HTR-8/SVneo (cell line): Measurements from ENCODE around the gene PCSK6.

ENCODE experiments used
- DNase-seq: peaks from one replicate; pipeline ENCODE4 v3.0.0; 2011; ENCODE audit warnings: low spot score, mixed read lengths; ENCODE audit not compliant: insufficient read length
- FAIRE-seq: peaks from 2 replicates; lab custom pipeline; 2011; peaks lifted over from hg19 to GRCh38; lab: Jason Lieb, UNC

The PCSK6 gene

DNA sequence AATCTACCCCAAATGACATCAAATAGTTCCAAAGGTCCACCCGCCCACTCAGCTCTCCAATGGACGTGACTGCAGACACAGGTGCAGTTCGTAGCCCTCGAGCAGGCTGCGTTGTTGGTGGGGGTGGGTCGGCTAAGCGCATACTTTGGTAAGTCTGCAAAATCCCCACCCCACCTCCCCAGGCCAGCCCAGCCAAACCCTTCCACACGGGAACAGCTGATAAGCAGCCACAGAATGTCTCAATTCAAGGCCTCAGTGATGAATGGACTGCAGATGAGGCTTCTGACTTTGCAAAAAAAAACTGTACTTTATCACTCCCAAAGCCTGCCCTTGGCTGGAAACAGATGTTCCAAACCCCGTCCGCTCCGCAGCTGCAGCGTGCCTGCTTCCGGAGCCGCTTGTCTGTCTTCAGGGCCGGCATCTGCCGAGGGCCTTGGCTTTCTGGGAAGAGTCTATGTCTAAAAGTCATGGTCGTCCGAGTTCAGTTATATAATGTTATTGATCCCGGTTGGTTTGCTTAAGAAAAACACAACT lies 38.2 kb downstream of the PCSK6 start:
- DNase-seq (no peak), FAIRE-seq (no peak)

DNA sequence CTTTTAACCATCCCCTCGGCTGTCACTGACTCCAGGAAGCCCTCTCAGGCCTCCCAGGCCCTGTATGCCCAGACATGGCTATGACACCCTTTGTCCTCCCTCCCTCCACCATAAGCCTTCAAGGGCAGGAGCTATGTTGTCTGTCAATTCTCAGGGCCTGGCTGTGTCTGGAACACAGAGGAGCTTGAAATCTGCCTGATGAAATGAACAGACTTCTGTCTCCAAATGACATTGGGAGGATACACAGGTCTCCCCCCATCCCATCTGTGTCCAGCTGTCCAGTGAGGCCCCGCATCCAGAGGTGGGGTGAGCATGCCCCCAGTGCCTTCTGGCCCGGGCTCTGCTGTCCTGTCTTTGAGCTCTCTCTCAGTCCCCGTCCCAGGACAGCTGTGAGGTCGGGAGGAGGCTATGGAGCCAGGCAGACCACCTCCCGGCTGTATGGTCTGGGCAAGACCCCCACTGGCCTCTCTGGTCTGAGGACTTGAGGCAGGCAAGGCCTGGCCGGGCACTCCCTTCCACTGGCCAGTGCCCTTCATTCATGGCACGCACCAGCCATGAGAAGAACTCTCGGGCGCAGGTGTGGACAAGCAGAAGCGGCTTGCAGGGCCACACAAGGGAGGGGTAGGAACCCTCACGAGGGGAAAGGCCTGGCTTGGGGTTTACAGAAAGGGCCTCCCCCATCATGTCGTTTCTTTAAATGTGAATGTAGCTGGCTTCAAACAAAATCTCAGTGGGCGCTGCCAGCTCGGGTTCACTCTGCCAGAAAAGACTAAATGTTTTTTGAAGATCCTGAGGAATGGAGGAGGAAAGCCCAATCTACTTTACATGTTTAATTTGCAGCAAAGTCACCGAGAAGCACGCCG lies 38.9 kb downstream of the PCSK6 start:
- no peak for FAIRE-seq

DNA sequence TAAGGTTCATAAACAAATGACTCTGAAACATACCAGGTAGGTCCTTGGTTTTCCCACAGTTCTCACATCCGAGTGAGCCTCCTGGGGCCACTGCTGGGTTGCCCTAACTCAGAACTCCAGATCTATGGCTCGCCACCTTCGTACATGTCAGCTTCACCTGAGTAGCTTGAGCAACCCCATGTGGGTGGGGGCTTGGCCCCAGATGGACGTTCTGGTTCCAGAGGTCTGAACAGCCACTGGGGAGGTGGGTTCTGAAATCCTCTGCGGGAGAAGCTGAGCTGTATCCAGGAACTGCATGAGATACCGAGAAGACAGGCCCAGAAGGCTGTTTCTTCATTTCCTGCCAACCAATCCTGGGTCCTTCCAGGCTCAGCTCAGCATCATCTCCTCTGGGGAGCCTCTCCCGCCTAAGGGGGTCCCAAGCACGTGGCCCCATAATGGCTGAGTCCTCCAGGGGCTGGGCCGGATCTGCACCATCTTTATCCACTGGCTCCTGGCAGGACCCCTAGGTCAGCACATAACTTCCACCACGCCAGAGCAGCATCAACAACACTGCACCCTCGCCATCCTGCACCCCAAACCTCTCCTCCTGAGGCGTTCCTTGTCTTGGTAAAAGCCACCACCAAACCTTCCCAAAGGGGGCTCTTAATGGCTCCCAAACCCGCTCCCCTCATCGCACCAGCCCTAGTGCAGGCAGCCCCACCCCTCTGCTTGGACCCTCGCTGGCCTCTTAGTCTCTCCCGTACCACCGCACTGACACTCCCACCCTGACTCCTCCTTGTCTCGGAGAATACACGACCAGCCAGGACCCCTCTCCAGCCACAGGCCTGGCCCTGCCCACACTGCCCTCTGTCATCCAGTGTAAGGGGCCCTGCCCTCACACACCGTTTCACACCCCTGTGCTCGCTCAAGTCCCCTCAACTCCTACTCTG lies 39.8 kb downstream of the PCSK6 start:
- no peak for DNase-seq
- no peak for FAIRE-seq

More for the DNA sequence above, 38.9 kb downstream of the PCSK6 start:
- DNase-seq = no peak

DNA sequence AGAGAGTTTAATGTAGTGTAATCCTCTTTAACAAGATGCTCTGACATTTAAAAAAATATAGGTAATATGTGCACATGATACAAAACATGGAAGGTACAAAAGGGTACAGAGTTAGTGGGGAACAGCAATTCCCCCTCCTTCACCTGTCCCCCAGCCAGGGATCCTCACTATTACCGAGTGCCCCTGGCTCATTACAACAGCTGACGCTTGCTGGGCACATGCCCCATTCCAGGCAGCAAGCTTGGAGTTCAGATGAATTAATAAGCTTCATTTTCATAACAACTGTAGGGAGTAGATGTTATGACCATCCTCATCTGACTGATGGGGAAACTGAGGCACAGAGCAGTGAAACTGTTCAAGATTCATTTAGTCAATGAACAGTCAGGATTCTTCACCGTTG lies 41.2 kb downstream of the PCSK6 start:
- FAIRE-seq (no peak), DNase-seq (no peak)

DNA sequence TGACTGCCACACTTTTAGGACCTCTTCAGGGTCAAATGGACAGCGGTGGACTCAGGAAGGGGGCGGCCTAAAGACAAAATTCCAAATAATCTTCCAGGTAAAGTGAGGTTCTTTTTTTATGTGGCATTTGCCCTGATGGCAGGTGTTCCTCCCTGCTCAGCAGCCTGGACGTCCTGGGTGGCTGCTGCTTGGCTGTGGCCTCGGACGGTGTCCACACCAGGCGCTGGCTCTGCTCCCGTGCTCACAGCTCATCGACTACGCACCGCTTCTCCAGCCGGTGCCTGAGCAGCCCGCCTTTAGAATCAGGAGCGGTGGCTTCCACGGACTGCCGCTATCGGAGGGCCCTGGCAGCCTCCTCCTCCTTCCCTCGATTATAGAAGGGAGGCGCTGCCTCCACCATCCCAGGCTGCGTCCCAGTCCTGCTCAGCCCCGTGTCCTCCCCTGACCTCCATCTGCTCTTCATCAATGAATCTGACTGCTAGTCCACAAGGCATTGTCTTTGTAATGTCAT lies 41.9 kb downstream of the PCSK6 start:
- DNase-seq (no peak), FAIRE-seq (no peak)

DNA sequence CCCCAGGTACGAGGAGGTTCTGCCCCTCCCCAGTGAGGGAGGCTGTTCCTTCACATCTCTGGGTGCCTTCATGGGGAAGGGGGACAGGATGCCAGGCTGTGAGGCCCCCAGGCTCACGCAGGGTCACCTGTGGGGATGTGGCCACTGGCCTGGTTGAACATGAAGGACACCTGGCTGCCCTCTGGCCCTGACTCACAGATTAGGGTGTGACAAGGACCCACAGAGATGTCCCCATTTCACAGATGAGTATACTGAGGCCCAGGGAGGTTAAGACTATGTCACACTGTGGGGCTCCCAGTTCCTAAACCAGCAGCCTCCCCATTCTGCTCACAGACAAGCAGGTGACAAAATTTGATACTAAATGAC lies 42.4 kb downstream of the PCSK6 start:
- no peak for DNase-seq
- no peak for FAIRE-seq

DNA sequence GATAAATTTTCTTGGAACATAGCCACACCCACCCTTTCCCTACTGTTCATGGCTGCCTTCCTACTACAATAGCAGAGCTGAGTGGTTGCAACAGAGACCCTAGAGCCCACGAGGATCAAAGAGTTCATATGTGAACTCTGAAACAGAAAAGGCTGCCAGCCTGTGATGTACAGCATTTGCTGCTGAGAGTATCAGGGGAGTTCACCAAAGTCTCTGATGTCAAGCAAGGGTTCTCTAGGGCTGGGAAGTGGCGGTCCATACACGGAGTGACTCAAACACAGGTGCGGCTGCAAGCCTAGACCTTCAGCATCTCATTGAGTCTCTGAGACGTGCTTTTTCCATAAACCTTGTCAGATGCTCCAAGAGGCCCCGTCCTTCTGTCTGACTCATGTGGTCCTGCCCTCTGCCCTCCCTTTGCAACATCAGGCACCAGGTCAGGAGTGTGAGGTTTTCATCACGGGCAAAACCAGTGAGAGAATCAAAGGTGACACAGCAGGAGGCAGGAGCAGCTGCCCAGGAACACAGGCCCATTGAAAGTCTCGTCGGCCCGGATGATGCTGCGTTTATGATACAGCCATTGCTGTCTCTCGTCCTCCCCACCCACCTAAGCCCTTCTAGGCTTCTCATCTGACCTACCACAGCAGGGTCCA lies 42.9 kb downstream of the PCSK6 start:
- DNase-seq = no peak
- no peak for FAIRE-seq

DNA sequence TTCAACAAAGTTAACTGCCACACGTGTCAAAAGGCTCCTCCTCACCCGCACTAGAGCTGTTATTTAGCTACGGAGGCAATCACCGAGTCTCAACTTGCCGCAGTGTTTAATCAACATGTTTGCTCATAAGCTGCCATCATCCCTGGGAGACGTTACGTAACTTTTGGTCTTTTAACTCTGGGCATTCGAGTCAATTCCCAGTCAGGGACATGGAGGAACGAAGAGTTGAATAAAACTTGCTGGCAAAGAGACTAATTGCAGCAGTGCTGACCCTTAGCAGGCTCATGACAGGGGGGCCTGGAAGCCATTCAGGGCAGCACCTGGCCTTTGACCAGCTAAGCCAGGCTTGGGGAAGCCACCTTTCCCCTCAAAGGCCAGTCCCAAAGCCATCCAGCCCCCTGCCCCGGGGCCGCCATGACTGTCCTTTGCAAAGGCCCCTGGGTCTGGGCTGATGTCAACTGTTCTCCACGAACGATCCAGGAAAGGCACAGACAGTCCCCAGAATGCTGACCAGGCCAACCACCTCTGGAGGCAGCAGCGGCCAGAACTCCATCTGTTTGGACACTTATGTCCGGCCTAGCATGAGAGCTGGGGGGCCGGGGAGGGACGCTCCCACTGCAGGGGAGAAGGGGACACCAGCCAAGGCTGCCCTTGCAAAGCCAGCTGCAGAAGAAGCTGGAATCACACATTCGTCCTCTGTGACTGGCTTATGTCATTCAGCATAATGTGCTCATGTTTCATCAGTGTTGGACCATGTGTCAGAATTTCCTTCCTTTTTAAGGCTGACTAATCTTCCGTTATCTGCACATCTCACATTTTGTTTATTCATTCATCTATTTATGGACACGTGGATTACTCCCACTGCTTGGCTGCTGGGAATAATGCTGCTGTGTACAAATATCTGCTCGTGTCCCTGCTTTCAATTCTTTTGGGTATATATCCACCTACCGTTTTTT lies 43.7 kb downstream of the PCSK6 start:
- peak; percentile 24 for DNase-seq
- FAIRE-seq = no peak

DNA sequence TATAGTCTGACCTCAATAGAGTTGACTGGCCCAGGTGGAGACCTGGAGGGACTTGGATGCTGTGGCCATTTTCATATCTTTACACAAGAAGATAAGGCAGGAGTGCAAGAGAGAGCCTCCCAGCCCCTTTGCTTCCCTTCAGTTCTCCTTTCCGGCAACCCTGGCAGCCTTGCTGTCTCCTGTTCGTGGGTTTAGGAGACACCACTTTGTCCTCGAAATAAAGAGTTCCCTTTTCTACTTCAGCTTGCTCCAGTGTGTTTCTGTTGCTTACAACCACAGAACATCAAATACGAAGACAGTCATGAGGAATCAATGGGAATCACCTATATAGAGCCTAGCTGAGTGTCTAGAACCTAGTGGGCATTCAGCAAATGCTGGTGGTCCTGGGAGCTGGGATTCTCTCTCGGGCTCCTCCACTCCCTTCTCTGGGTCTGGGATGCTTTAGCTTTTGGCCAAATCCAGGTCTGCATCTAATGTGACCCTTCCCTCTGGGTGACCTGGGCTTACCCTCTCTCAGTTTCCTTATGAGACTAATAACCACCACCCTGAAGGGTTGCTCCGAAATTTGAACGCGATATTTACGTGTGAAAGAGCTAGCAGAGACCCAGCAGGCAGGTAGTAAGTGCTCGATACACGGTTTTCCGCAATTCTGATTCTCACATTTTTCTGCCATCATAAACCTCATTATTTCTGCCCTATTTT lies 44.5 kb downstream of the PCSK6 start:
- DNase-seq = no peak
- no peak for FAIRE-seq

DNA sequence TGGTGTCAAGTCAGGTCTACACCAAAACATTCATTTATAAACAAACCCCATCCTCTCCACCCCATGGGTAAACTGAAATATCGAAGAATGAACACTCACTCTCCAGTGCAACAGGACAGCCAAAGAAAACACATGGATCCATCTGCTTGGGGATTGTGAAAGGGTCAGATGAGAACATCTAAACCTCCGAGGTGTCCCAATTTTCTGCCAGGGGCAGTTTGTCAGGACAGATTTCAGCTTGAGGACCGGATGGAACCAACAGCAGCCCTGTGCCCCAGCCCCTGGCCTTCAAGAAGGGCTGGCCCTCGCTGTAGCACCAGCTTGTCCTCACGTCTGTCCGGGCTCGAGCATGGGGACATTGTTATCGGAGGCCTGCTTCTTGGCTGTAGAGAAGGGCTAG lies 45.5 kb downstream of the PCSK6 start:
- no peak for DNase-seq
- FAIRE-seq = no peak

DNA sequence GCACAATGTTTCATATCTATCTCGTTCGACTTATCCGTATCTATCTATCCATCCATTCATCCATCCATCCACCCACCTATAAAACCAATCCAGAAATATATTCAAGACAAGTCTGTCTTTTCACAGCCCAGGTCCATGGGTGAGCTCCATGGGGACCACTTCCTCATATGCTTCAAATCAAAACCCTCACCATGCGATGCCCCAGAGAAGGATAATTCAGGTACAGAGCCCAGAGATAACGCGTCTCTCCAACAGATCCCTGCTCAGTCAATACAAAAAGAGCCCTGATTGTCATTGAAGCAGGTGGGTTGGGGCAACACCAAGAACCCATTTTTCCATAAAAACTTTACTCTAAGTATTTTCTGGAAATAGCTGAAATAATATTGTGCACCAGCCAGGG lies 47.2 kb downstream of the PCSK6 start:
- no peak for DNase-seq
- FAIRE-seq = no peak

DNA sequence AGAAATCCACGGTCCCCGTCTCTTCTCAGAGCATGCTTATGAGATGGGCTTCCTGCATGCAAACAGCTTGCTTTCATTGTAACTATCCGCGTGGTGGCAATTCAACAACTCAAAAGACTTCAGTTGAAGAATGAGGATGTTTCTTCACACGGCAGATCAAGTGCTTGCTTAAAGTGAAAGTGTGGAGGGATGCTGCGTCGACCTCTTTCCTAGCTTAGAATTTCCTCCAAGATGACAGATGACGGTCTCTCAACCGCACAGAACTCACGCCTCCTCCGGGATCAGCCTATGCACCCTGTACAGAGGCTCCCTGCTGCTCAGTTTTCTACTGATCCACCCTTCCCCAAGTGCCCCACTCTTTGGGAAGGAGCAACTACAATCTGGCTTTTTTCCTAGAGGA lies 47.8 kb downstream of the PCSK6 start:
- no peak for DNase-seq
- no peak for FAIRE-seq

DNA sequence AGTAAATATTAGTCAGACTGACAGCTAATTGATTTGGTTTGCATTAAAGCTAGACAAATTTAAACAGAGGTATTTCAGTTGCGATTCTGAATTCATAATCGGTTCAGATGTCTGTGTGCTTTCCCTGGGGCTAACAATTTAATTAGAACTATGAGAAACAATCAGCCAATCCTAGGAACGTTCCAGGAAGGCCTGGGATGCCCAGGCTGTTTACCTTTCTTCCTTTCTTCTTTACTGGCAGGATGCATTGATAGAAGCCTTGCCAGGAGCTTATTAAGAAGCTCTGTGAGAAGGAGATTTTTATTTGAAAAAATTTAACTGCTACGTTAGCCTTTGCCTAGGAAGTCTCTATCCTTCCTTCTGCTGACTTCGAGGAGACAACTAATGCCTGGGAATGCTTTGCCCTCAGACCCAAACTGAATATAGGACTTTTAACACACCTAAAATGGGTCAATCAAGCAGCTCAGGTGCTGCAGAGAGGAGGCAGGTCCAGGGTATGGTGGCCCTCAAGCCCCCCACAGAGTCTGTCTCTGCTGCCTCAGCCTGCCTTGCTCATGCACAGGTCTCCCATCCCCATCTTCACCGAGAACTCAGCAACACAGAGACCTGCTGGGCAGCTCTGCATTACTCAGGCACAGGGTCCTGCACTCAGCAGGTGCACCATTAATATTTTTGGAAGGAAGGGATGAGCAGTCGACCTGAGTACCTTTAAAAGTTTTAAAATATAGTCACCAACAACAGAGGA lies 48.5 kb downstream of the PCSK6 start:
- FAIRE-seq = no peak

DNA sequence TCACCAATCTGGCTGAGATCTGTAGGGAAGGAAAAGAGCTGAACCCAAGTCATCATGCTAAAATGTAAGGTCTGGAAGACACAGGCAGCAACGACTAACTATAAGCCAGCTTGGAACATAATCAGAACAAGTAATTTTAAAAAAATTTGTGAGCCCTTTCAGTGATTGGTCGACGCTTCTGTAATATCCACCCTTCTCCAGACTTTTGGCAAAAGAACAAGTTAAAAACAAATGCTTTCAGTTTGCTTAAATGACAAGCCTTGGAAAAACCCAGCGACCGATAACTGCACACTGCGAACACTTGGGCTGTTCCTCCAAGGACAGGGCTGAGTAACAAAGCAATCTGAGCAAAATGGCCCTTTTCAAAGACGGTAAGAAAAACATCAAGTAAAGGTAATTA lies 49.6 kb downstream of the PCSK6 start:
- no peak for DNase-seq
- no peak for FAIRE-seq

More for the DNA sequence above, 48.5 kb downstream of the PCSK6 start:
- DNase-seq = no peak

DNA sequence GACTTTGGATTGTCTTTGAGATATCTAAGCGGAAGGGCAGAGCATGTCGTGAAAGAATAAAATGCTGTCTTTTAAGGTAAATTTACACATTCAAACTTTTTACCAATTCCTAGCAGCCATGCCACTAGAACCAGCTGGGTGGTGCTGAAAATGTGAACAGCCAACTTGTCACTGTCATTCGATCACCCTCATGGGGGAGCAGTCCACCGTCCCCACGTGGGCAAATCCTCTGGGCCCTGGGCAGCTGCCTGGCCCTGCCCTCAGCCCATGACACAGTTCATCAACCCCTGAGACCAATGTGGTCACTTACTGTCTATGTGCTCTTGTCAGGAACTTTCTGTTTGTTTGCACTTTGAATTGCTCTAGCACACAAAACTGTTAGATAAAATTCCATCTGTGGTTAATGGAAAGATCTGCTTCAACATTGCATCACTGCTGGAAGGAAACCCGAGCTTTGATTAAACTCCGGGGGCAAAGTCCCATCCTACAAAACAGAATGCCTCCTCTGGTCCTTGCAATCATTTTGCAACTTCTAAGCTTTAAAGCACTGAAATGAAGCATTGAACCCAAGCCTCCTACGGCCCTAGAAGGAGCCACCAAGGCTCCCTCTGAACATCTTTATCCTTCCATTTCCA lies 50.1 kb downstream of the PCSK6 start:
- FAIRE-seq (no peak), DNase-seq (no peak)

DNA sequence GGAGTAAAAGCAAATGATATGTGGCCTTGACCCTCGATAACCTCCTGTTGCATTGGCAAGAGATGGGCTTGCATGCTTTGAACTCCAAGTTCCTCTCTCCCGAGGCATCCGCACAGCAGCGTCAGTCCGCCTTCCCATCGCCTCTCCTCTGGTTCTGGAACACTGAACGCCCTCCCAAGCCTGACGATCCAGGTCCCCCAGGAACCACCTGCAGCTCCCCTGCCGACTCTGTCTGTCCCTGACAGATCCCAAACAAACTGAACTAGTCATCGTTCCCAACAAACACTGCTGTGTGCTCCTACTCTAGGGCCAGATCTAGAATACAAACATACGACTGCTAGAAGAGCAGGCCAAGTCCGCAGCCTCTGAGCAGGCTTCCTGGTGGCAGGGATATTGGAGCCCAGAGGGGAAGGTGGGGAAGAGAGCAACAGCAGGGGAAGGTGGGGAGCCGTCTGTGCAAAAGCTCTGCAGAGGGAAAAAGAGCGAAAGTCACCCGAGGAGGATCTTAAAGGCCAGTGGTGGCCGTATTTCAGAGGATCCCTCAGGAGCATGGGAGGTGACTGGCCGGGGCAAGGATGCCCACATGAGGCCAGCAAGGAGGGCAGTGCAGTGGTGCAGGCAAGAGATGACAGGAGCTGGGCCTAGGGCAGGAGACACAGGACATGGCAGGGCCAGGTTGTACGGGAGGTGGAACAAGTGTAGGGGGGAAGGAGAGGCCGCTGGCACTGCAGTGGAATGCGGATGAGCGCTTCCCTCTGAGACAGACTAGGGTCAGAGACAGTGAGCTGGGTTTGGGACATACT lies 50.8 kb downstream of the PCSK6 start:
- no peak for FAIRE-seq
- DNase-seq = no peak
